ENCODE data around the gene GNAT3.

Gene GNAT3

GRCh38 chr7:80460857-80461256, 51.0 kb downstream of the GNAT3 start:
- DNase-seq: no peak

DNA sequence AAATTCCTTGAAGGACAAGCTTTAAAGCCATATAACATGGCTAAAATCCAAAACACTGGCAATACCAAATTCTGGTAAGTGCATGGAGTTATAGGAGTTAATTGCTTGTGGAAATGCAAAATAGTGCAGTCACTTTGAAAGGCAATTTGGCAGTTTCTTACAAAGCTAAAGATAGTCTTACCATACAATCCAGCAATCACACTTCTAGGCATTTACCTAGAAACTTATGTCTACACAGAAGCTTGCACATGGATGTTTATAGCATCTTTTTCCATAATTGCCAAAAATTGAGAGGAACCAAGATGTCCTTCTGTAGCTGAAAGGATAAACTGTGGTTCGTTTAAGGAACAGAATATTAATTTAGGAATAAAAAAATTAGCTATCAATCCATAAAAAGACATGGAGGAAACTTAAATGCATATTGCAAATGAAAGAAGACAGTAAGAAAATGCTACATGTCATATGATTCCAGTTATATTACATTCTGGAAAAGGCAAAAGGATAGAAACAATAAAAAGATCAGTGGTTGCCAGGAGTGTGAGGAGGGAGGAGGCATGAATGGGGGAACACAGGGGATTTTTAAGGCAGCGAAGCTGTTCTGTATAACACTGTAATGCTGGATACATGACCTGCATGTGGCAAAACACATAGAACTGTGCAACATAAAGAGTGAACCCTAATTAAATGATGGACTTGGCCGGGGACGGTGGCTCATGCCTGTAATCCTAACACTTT, 51.9 kb downstream of the GNAT3 start:
- no peak for DNase-seq

GRCh38 chr7:80458822-80459725, 52.8 kb downstream of the GNAT3 start:
- no peak for DNase-seq

DNA sequence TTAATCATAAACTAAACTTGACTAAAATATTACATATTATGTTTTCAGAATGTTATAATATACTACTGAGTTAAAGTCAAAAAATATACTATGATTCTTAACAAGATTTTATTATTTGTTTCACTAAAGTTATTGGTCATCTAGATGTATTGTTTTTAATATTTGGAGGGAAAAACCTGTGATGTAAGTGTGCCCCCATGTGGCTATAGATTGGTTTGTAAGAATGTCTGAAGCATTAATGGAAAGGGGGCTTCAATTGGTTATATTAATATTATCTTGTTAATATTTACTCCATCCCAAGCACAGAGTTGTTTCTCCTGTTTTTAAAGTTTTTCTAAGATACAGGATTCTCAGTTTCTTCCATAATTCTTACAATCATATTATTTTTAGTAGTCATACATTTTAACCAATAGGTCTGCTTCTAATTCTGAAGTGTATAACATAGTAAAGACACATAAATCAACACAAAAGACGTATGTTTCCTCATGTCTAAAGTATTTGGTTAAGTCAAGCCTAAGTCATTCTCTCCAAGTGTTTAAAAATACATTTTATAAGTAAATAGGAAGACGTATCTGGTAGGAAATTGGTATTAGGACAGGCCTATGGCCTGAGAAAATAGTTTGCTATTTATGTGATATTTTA, 58.0 kb downstream of the GNAT3 start:
- DNase-seq: no peak

GRCh38 chr7:80450621-80451308, 61.1 kb downstream of the GNAT3 start:
- DNase-seq: no peak

DNA sequence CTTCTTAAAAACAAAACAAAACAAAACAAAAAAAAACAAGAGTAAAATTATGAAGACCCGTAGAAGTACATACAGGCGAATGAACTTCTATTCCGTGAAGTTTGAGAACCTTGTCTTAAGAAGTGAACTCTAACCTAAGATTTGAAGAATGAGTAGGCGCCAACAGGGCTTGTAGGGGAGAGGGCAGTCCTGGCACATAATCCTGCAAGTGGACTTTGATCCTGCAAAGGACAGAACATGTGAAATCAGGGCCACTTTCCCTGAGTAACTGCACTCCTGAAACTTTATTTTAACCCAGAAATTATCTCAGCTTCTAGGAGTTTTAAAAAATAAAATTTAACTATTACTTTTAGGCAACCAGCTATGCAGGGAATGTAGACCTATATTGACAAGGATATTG, 62.0 kb downstream of the GNAT3 start:
- DNase-seq: no peak

DNA sequence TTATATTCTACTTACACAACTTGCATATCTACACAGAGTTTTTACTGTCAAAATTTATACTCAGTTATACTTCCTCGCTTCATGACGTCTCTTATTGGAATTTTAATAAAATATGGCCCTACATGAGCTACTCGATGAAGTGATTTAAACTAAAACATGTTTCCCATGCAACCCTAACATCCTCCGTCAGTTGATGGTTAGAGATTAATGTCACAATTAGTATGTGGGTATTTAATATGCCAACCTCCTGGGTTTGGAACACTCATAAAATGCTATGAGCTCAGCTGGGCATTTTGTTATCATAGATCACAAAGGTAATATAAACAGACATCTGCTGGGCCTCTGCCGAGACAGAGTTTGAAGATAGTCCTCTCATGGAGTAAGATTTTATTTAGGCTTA, 66.5 kb downstream of the GNAT3 start:
- no peak for DNase-seq

DNA sequence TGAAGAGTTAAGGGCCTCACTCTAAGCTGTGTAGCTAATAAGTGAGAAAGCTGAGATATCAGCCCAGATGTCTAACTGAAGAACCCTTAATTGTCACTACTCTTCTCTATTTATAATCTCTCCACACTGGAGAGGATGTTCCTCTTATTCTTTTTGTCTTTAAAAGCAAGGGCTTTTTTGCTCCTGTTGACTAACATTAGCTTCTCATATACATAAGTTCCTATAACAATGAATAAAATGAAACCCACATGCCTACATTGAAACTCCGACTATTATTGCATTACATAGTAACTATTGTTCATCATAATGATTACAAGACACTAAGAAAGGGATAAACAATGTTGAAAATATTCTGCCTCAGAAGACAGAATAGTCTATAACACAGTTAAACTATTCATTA, 67.1 kb downstream of the GNAT3 start:
- no peak for DNase-seq

GRCh38 chr7:80443325-80443724, 68.5 kb downstream of the GNAT3 start:
- no peak for DNase-seq

DNA sequence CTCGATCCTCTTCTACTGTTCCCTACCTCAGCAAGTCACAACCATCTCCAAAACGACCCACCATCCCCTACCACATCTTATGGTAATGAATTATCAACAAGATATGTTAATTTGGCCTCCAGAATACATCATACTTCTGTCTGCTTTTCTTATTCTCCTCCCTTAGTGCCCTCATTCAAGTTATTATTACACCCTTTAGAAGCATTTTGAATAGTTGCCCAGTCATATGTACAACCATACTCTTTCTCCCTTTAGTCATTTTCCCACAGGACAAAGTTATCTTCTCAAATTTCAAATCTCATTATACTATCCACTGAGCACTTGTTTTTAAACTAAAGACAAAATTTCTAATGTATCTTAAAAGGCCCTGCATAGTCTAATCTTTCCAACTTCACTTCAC, 71.0 kb downstream of the GNAT3 start:
- no peak for DNase-seq

DNA sequence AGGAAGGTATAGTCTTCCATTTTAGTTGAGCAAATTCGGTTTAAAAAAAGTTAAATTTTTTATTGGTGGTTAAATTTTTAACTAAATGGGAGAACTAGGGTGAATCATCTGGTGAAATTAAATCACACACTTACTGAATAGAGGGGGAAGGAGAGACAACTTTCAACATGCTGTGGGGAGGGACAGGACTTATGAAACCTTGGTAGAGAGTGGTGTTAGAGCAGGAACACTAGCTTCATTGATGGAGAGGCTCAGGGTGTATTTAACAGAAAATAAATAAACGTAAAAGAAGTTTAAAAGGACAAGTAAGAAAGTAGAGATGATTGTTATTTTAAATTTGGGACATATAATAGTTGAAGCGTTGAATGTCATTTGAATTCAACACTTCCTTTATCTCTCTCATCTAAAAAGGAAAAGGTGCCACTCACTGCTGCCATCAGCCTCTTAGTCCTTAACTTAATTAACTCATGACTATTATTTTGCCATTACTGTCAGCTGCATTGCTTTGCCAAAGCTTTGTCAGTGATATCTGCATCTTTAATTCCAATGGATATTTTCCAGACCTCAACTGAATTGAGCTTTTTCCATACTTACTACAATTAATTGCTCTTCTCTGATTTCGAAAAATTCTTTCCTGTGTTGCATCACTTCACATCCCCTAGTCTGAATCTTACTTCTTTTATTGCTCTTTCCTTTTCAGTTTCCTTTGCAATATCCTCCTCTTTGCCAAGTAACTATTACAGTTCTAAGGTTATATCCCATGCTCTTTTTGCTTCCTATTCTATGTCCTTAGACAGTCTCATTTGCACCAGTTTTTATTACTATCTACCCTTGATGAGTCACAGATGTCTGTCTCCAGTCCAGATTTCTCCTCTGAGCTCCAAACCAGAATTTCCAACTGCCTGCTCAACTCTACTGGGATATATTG, 71.7 kb downstream of the GNAT3 start:
- no peak for DNase-seq

DNA sequence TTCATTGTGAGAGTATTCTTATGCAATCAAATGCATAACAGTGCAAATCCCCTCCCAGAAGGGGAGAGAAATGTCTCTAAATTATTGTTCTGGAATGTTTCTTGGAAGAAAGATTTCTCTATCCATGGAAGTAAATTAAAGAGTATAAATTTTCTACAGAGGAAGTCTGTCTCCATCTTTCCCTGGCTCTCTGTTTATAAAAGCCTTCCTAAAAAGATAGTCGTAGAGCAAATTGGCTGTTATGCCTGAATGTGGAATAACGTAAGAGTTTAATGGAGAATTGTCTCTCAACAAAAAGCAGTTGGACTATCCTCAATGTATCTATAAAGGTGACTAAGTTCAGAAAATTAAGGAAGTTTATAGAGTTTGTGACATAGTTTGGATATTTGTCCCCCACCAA, 76.3 kb downstream of the GNAT3 start:
- DNase-seq: no peak

GRCh38 chr7:80434047-80434446, 77.8 kb downstream of the GNAT3 start:
- DNase-seq: no peak

DNA sequence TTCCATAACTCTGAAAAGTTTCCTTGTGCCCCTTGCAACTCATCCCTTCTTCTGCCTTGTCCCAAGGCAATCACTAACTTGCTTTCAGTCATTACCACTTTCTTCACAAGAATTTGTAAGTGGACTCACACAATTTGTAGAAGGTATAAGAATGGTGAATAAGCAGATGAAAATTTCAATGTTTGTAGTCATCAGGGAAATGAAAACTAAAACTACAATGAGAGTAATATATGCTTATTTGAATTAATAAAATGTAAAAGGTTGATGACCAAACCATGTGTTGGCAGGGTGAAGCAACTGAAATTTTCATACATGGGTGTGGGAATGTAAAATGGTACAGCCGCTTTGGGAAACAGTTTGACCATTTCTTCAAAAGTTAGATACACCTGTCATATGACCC, 79.7 kb downstream of the GNAT3 start:
- no peak for DNase-seq

DNA sequence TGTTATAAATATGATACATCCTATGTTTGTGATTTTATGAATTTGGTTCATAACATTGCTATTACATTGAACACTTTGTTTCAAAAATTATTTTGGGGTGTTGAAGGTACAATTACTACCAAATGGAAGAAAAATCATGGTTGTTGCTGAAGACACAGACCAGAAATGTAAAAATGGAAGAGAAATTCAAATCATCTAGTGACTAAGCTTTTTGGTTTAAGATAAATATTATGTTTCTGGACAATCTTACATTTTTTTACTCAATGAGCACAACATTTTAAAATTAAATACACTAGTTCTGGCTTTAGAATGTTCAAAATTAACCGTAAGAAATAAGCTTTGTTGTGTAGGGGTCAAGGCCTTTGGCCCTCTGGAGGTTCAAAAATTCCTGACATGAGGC, 82.7 kb downstream of the GNAT3 start:
- no peak for DNase-seq

DNA sequence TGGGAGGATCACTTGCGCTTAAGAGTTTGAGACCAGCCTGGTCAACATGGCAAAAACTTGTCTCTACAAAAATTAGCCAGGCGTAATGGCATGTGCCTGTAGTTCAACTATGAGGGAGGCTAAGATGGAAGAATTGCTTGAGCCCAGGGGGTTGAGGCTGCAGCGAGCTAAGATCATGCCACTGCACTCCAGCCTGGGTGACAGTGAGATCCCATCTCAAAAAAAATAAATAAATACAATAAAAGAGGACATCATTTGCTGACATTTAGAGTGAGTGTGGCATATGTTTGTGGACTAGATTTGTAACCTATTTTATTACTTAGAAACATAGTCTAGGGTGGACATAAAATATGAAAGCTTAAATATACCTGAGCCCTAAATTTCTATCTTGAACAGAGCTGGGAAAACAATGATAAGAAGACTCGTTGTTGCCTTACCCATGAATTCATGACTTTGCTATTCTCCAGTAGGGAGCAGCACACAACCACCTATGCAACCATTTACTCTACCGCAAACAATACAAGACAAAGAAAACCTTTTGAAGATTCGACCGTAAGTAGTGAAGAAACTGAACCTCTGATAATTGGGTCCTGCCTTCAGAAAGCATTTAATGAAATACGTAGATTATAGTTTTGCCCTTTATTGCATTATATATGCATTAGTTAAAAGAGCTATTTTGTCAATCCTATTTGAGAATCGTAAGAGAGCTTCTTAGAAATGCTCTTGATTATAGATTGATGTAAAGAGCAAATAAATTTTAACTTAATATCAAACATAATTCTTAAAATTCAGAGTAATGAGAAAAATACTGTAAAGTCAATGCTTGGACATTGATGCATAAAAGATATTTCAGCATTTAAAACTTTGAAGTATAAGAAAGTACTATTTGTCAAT, 83.5 kb downstream of the GNAT3 start:
- no peak for DNase-seq

DNA sequence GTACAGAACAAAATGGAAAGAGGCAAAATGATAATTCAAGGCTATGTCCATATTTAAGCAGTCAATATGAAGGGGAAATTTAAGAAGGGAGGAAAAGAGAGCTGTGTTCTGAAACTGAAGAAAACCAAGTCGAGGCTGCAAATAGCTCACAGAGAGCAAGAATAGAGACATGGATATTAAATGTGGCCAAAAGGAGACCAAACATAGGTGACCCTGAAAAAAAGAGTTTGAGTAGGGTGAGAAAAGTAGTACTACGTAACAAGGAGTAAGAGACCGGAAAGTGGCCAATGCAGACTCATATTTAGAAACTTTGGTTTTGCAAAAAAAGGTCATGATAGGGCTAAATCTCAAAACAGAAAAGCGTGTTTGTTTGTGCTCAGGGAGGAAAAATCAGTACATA, 84.6 kb downstream of the GNAT3 start:
- DNase-seq: no peak

DNA sequence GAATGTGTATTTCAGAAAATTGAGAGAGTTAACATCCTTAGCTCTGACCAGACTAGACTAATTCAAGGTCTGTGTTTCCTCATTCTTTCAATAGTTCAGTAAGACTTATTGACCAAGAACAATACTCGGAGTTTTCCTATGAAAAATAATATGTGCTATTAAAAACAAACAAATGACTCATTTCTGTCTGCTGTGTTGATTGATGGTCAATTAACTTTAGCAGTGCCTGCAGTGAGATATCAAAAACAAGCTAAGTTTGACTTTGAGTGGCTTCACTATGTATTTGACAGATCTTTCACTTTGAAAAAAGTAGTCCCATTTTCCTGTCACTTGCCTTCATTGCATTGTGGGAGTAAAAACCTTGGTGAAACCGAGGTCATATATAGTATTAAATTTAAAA, 91.0 kb downstream of the GNAT3 start:
- DNase-seq: no peak

DNA sequence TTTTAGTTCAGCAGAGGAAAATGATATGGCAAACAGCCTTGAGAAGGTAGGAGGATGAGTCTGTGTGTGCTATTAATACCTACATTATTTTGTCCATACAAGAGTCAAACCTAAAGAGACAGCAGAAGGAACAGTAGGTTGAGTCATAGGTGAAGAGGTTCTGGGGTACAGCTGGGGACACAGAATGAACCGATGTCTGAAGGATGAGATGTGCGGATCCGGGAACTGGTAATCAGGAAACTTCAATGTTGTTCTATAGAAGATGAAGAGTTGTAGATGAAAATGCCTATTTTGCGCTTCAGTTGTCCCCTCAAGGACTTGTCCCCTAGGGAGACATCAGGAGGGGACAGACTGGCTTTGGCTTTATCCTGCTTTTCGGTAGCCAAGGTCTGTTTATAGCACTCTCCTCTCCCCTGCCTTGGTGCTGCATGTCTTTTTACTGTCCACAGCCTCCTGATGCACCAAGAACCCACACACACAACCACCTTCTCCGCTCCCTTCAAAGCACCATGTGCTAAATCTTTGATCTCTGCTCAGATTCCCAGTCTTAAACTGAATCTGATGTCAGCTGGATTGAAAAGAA, 94.6 kb downstream of the GNAT3 start:
- DNase-seq: no peak

GRCh38 chr7:80415522-80415921, 96.3 kb downstream of the GNAT3 start:
- no peak for DNase-seq

DNA sequence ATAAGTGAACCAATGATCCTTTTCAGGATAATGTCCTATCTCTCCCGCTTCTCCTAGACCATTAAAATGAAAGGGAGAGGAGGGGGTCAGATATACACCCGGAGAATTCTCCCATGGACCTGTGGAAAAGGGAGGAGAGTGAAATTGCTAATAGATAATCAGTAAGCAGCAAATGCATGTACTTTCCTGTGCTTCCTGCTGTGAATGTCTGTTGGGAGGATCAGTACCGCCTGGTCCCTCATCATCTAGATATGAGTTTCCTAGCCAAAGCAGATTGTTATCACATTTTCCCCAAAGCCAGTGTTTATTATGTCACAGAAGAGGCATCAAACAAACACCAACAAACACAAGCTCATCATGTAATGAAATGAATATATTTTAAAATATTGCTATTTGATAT, 96.8 kb downstream of the GNAT3 start:
- DNase-seq: no peak
